K562 (cell line): ENCODE data around the gene ZEB2. TPM values are rescaled to one million over a fixed set of nuclear protein-coding genes. Genes with fewer than 3 reads are reported as not detected.

Experiments used
- ARID1B ChIP-seq: fragments of 450-650 bp; IDR thresholded peaks from 2 replicates; pipeline ENCODE4 v1.6.1; 2016; ENCODE audit warnings: antibody characterized with exemption, mild to moderate bottlenecking, inconsistent platforms
- ATF4 ChIP-seq: fragments of 450-650 bp; formaldehyde crosslinking; IDR thresholded peaks from 2 replicates; pipeline ENCODE4 v1.4.0; 2022; ENCODE audit warnings: mild to moderate bottlenecking, moderate library complexity
- CTCFL ChIP-seq: IDR thresholded peaks from 2 replicates; pipeline ENCODE4 v1.6.1; 2011; ENCODE audit warnings: borderline replicate concordance, low read depth, mild to moderate bottlenecking, moderate library complexity, low read length; ENCODE audit not compliant: insufficient read depth, poor library complexity, severe bottlenecking
- ERF ChIP-seq: fragments of 450-650 bp; formaldehyde crosslinking; IDR thresholded peaks from 2 replicates; pipeline ENCODE4 v1.4.0; 2020; ENCODE audit warnings: mild to moderate bottlenecking, mixed read lengths
- GATAD2B ChIP-seq: fragments of 450-650 bp; IDR thresholded peaks from 2 replicates; pipeline ENCODE4 v1.6.1; 2017; ENCODE audit warnings: mild to moderate bottlenecking, borderline replicate concordance
- HCFC1 ChIP-seq: IDR thresholded peaks from 2 replicates; pipeline ENCODE4 v1.6.1; 2012; ENCODE audit warnings: low read depth, low read length, improper control_type of control experiment
- KHSRP ChIP-seq: fragments of 450-650 bp; IDR thresholded peaks from 2 replicates; pipeline ENCODE4 v1.6.1; 2017
- LCOR ChIP-seq: sonication (generic); formaldehyde crosslinking; IDR thresholded peaks from 2 replicates; pipeline ENCODE4 v1.8.0; 2022; ENCODE audit warnings: mild to moderate bottlenecking, missing genetic modification reagents
- MECOM ChIP-seq: fragments of 250-450 bp; sonication (Bioruptor Pico); IDR thresholded peaks from 2 replicates; pipeline ENCODE4 v1.8.0; 2022; ENCODE audit warnings: inconsistent platforms
- MEIS2 ChIP-seq: fragments of 450-650 bp; IDR thresholded peaks from 2 replicates; pipeline ENCODE4 v1.6.1; 2014; ENCODE audit warnings: mild to moderate bottlenecking; ENCODE audit not compliant: partially characterized antibody
- NR2C1 ChIP-seq, 2 experiments: fragments of 450-650 bp; IDR thresholded peaks; 2 replicates each; pipeline ENCODE4 v1.6.1; 2017; ENCODE audit warnings: mild to moderate bottlenecking in 2 of 2, antibody characterized with exemption in 1 of 2, inconsistent platforms in 1 of 2, missing compliant biosample characterization in 1 of 2, missing genetic modification characterization in 1 of 2
- REST ChIP-seq, 2 experiments: fragments of 450-650 bp; formaldehyde crosslinking in 1 of 2; IDR thresholded peaks; 2 replicates each; pipeline versions ENCODE4 v1.4.0 to v1.6.1; 2014 to 2020; ENCODE audit warnings: mild to moderate bottlenecking in 2 of 2, borderline replicate concordance in 1 of 2, low read depth in 1 of 2
- TAF9B ChIP-seq: fragments of 450-650 bp; IDR thresholded peaks from 2 replicates; pipeline ENCODE4 v1.6.1; 2018; ENCODE audit warnings: mild to moderate bottlenecking; ENCODE audit not compliant: partially characterized antibody
- TFE3 ChIP-seq: fragments of 450-650 bp; formaldehyde crosslinking; IDR thresholded peaks from 2 replicates; pipeline ENCODE4 v1.4.0; 2020; ENCODE audit warnings: mild to moderate bottlenecking, mixed read lengths
- ZNF507 ChIP-seq: conservative IDR thresholded peaks from 2 replicates; pipeline ENCODE4 v1.6.1; 2017; ENCODE audit warnings: missing genetic modification characterization, missing compliant biosample characterization
- polyA plus RNA-seq, 8 experiments: library from polyadenylated mRNA; depleted of rRNA in 4 of 8; stranded (reverse) in 5 of 8; unstranded in 3 of 8; fragments of >200 nt; fragmentation: Nextera tagmentation in 2 of 8; fragmentation: Illumina TruSeq in 1 of 8; extraction: Ambion mirVana in 2 of 8; extraction: Trizol in 1 of 8; gene quantifications; 2 replicates each; pipeline versions ENCODE4 v1.2.1 to v1.2.3, GENCODE V29; 2011 to 2014; ENCODE audit warnings: inconsistent platforms in 1 of 8, missing spikeins in 1 of 8
- total RNA-seq, 7 experiments: library from RNA; depleted of rRNA in 6 of 7; stranded (reverse); fragments of >200 nt in 6 of 7; fragmentation: Illumina TruSeq in 2 of 7; extraction: Trizol in 2 of 7; gene quantifications; 2 replicates each; pipeline versions ENCODE4 v1.2.1 to v1.2.3, GENCODE V29; 2011 to 2021; ENCODE audit warnings: low replicate concordance in 1 of 7

The ZEB2 gene
- total and polyA plus RNA-seq, 9 of the 15 experiments (the other 6 are each of a cell fraction or from before 2014, with no cell fraction given) = 15.1 to 113 (median 72.3) TPM

- TF ChIP-seq ATF4 (CRISPR knock-in tag) = no peak
- TF ChIP-seq ZNF507 (tag) = no peak
- no peak for TF ChIP-seq ERF (CRISPR knock-in tag)
- TF ChIP-seq HCFC1 = no peak
- TF ChIP-seq GATAD2B = no peak
- TF ChIP-seq REST (IDR thresholded peaks at IDR 0.05; ENCODE audit: borderline replicate concordance) = no peak
- no peak for TF ChIP-seq REST (CRISPR knock-in tag; IDR thresholded peaks at IDR 0.05; ENCODE audit: low read depth)
- peak; percentile 38 for TF ChIP-seq MEIS2
- TF ChIP-seq TFE3 (CRISPR knock-in tag) = no peak
- peak; percentile 25 for TF ChIP-seq TAF9B
- TF ChIP-seq KHSRP = no peak
- TF ChIP-seq NR2C1 (IDR thresholded peaks at IDR 0.05) = no peak
- TF ChIP-seq NR2C1 (tag; IDR thresholded peaks at IDR 0.05) = no peak
- no peak for TF ChIP-seq CTCFL
- TF ChIP-seq ARID1B = peak; percentile 59
- TF ChIP-seq LCOR (CRISPR knock-in tag) = no peak
- TF ChIP-seq MECOM (CRISPR knock-in tag) = no peak
These were observed 3.1 kb upstream of the ZEB2 start (continued) for GRCh38 chr2:144522897-144523595.
